Activated CD8-positive, alpha-beta memory T cell treated with anti-CD3 and anti-CD28 coated beads, Interleukin-2, amount 50 U/mL, for 48 hours (primary cell): ENCODE measurements around the gene PLA2G12B.
"Not testable (repeated sequence)": the region's sequence is repeated elsewhere in the genome, so short reads cannot be mapped to it uniquely, and the experiment has no call there.

Experiments used
- DNase-seq: peaks from one replicate; pipeline ENCODE4 v3.0.0-alpha.2; 2020

The PLA2G12B gene

GRCh38 chr10:72954596-72955554 lies at the start of gene PLA2G12B:
PLA2G12B (minus strand) TSS chr10:72954806; CDS start chr10:72954685, 121 bp downstream.
- no peak for DNase-seq

GRCh38 chr10:73003822-73004221 lies 49.2 kb upstream of the PLA2G12B start:
- DNase-seq, result no peak

GRCh38 chr10:73000973-73001372 lies 46.4 kb upstream of the PLA2G12B start:
- DNase-seq, result no peak

GRCh38 chr10:72997099-72997498 lies 42.5 kb upstream of the PLA2G12B start:
- DNase-seq, result no peak

- DNase-seq, result not testable (repeated sequence)
Observed at GRCh38 chr10:72995459-72995858, 40.9 kb upstream of the PLA2G12B start.

- not testable (repeated sequence) for DNase-seq
Observed at GRCh38 chr10:72989771-72990170, 35.2 kb upstream of the PLA2G12B start.

- DNase-seq, result not testable (repeated sequence)
Observed at GRCh38 chr10:72984618-72985017, 30.0 kb upstream of the PLA2G12B start.

- no peak for DNase-seq
Observed at GRCh38 chr10:72981882-72982529, 27.4 kb upstream of the PLA2G12B start.

GRCh38 chr10:72981028-72981881 lies 26.6 kb upstream of the PLA2G12B start:
- DNase-seq, result no peak

- no peak for DNase-seq
Observed at GRCh38 chr10:72980348-72980747, 25.7 kb upstream of the PLA2G12B start.

GRCh38 chr10:72979709-72980108 lies 25.1 kb upstream of the PLA2G12B start:
- no peak for DNase-seq

GRCh38 chr10:72976886-72977285 lies 22.3 kb upstream of the PLA2G12B start:
- DNase-seq, result no peak

- DNase-seq, result no peak
Observed at GRCh38 chr10:72956001-72956400, 1.4 kb upstream of the PLA2G12B start.

- DNase-seq, result no peak
Observed at GRCh38 chr10:72954230-72954595, 393 bp downstream of the PLA2G12B start.

- DNase-seq, result no peak
Observed at GRCh38 chr10:72953687-72954086, 919 bp downstream of the PLA2G12B start.

- no peak for DNase-seq
Observed at GRCh38 chr10:72952642-72953158, 1.9 kb downstream of the PLA2G12B start.

- DNase-seq, result no peak
Observed at GRCh38 chr10:72952189-72952588, 2.4 kb downstream of the PLA2G12B start.

GRCh38 chr10:72951760-72952159 lies 2.8 kb downstream of the PLA2G12B start:
- no peak for DNase-seq

GRCh38 chr10:72948762-72949161 lies 5.8 kb downstream of the PLA2G12B start:
- no peak for DNase-seq

GRCh38 chr10:72946963-72947362 lies 7.6 kb downstream of the PLA2G12B start:
- no peak for DNase-seq

GRCh38 chr10:72943498-72944234 lies 10.9 kb downstream of the PLA2G12B start:
- no peak for DNase-seq

GRCh38 chr10:72935361-72935760 lies 19.2 kb downstream of the PLA2G12B start:
- no peak for DNase-seq
